ENCODE results near the gene OPCML.

DNA sequence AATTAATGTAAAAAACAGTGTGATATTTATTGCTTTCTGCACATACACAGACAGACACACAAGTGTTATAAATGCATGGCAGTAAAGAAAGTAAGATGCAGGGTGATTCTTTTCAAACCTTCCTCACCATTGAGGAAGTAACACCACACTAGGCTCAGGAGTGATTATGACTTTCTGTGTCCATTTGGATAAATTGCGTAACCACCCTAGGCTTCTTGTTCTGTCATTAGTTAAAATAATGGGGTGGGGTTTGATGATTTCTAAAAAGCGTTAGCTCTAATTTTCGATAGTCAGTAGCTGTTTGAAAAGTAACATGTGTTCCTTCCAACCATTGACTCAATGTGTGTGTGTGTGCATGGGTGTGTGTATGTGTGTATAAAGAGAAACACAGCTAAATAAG lies 1081.7 kb downstream of the OPCML start:
- no peak for TF ChIP-seq EZH2 (IDR thresholded peaks at IDR 0.05; ENCODE audit: low read length, unreplicated experiment)
- TF ChIP-seq, protein P1, sequence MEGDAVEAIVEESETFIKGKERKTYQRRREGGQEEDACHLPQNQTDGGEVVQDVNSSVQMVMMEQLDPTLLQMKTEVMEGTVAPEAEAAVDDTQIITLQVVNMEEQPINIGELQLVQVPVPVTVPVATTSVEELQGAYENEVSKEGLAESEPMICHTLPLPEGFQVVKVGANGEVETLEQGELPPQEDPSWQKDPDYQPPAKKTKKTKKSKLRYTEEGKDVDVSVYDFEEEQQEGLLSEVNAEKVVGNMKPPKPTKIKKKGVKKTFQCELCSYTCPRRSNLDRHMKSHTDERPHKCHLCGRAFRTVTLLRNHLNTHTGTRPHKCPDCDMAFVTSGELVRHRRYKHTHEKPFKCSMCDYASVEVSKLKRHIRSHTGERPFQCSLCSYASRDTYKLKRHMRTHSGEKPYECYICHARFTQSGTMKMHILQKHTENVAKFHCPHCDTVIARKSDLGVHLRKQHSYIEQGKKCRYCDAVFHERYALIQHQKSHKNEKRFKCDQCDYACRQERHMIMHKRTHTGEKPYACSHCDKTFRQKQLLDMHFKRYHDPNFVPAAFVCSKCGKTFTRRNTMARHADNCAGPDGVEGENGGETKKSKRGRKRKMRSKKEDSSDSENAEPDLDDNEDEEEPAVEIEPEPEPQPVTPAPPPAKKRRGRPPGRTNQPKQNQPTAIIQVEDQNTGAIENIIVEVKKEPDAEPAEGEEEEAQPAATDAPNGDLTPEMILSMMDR (conservative IDR thresholded peaks at IDR 0.05; ENCODE audit: low read depth, low read length): no peak
- TF ChIP-seq EZH2phosphoT487 (IDR thresholded peaks at IDR 0.05; ENCODE audit: borderline replicate concordance, low read length): no peak

Measured in PC-3 (cell line).